MM.1S (cell line): ENCODE data around the gene DRD1.

Experiments
- DNase-seq: peaks from one replicate; pipeline ENCODE4 v3.0.0-alpha.2; 2015
- H2AFZ ChIP-seq: fragments of 300-600 bp; sonication (generic); 2 replicates; pipeline ENCODE4 v1.6.0; 2016; ENCODE audit warnings: antibody characterized with exemption, low read length
- H3F3A ChIP-seq: fragments of 300-600 bp; sonication (generic); 2 replicates; pipeline ENCODE4 v1.6.1; 2016; ENCODE audit warnings: mild to moderate bottlenecking, antibody characterized with exemption, low read length, moderate library complexity, mixed read lengths; ENCODE audit not compliant: insufficient read depth
- H3K27ac ChIP-seq: fragments of 300-600 bp; sonication (generic); 2 replicates; pipeline ENCODE4 v1.5.1; 2016; ENCODE audit warnings: mild to moderate bottlenecking, low read length
- H3K27me3 ChIP-seq: fragments of 300-600 bp; sonication (generic); replicated peaks from 2 replicates; pipeline ENCODE4 v1.6.0; 2016; ENCODE audit warnings: low read length; ENCODE audit not compliant: insufficient read depth
- H3K36me3 ChIP-seq: fragments of 300-600 bp; sonication (generic); replicated peaks from 2 replicates; pipeline ENCODE4 v1.6.1; 2016; ENCODE audit warnings: mild to moderate bottlenecking, low read length, mixed read lengths; ENCODE audit not compliant: insufficient read depth
- H3K4me1 ChIP-seq: fragments of 300-600 bp; sonication (generic); 2 replicates; pipeline ENCODE4 v1.6.1; 2016; ENCODE audit warnings: low read length, mixed read lengths
- H3K4me2 ChIP-seq: fragments of 300-600 bp; sonication (generic); 2 replicates; pipeline ENCODE4 v1.6.0; 2016; ENCODE audit warnings: low read depth, low read length
- H3K4me3 ChIP-seq: fragments of 300-600 bp; sonication (generic); 2 replicates; pipeline ENCODE4 v1.5.1; 2016; ENCODE audit warnings: low read length, mixed read lengths
- H3K79me2 ChIP-seq: fragments of 300-600 bp; sonication (generic); 2 replicates; pipeline ENCODE4 v1.6.1; 2016; ENCODE audit warnings: mixed run types, low read length, mixed read lengths
- H3K9ac ChIP-seq: fragments of 300-600 bp; sonication (generic); 2 replicates; pipeline ENCODE4 v1.6.1; 2016; ENCODE audit warnings: low read length, mixed read lengths
- H3K9me2 ChIP-seq: fragments of 300-600 bp; sonication (generic); replicated peaks from 2 replicates; pipeline ENCODE4 v1.6.1; 2016; ENCODE audit warnings: mild to moderate bottlenecking, low read length, mixed read lengths; ENCODE audit not compliant: insufficient read depth
- H3K9me3 ChIP-seq: fragments of 300-600 bp; sonication (generic); replicated peaks from 2 replicates; pipeline ENCODE4 v1.6.1; 2016; ENCODE audit warnings: mild to moderate bottlenecking, low read length, mixed read lengths; ENCODE audit not compliant: insufficient read depth
- H4K20me1 ChIP-seq: fragments of 300-600 bp; sonication (generic); 2 replicates; pipeline ENCODE4 v1.6.1; 2016; ENCODE audit warnings: mild to moderate bottlenecking, low read length, moderate library complexity, mixed read lengths; ENCODE audit not compliant: insufficient read depth
- EZH2 ChIP-seq: fragments of 300-600 bp; sonication (generic); optimal IDR thresholded peaks from 2 replicates; pipeline ENCODE3; 2017; ENCODE audit warnings: low read depth, mild to moderate bottlenecking, antibody characterized with exemption, low read length, mixed read lengths
- EZH2phosphoT487 ChIP-seq: fragments of 300-600 bp; sonication (generic); IDR thresholded peaks from 2 replicates; pipeline ENCODE4 v1.6.1; 2018; ENCODE audit warnings: antibody characterized with exemption, low read length
- TF ChIP-seq, protein P1 (sequence below): fragments of 300-600 bp; sonication (generic); IDR thresholded peaks from 2 replicates; pipeline ENCODE4 v1.5.1; 2016; ENCODE audit warnings: antibody characterized with exemption, low read length, mixed read lengths

Gene DRD1

DNA sequence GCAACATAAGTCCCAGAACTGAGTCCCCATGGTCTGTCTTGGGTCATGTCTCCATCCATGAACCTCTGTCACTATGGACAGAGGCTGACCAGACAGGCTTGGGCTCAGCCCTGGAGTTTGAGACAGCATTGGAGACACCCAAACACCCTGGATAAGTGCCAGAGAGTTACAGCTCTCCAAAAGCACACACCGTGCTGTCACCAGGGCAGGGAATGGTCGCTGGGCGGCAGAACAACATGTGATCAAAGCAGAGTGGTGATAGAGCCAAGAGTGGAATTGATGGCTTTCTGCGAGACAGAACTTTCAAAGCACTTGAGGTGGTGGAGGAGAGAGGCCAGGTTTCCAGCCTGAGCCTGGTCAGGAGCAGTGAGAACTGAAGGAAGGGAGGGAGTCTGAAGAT lies 50.1 kb downstream of the DRD1 start:
- H3K9ac ChIP-seq = no peak overlapping the region
- no peak for DNase-seq
- no peak overlapping the region for H3K4me2 ChIP-seq
- H3K36me3 ChIP-seq = no peaks in the 10 kb centered on the region
- H3K27me3 ChIP-seq = no peaks in the 10 kb centered on the region
- no peaks in the 10 kb centered on the region for H3K9me2 ChIP-seq
- no peak overlapping the region for H2AFZ ChIP-seq
- H3K79me2 ChIP-seq = no peaks in the 10 kb centered on the region
- H3F3A ChIP-seq = no peaks in the 10 kb centered on the region
- H4K20me1 ChIP-seq = no peaks in the 10 kb centered on the region
- no peaks in the 10 kb centered on the region for H3K4me1 ChIP-seq
- no peak overlapping the region for H3K27ac ChIP-seq
- TF ChIP-seq, protein P1, sequence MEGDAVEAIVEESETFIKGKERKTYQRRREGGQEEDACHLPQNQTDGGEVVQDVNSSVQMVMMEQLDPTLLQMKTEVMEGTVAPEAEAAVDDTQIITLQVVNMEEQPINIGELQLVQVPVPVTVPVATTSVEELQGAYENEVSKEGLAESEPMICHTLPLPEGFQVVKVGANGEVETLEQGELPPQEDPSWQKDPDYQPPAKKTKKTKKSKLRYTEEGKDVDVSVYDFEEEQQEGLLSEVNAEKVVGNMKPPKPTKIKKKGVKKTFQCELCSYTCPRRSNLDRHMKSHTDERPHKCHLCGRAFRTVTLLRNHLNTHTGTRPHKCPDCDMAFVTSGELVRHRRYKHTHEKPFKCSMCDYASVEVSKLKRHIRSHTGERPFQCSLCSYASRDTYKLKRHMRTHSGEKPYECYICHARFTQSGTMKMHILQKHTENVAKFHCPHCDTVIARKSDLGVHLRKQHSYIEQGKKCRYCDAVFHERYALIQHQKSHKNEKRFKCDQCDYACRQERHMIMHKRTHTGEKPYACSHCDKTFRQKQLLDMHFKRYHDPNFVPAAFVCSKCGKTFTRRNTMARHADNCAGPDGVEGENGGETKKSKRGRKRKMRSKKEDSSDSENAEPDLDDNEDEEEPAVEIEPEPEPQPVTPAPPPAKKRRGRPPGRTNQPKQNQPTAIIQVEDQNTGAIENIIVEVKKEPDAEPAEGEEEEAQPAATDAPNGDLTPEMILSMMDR = no peak
- TF ChIP-seq EZH2phosphoT487 = no peak
- H3K4me3 ChIP-seq = no peak overlapping the region
- H3K9me3 ChIP-seq = no peaks in the 10 kb centered on the region

DNA sequence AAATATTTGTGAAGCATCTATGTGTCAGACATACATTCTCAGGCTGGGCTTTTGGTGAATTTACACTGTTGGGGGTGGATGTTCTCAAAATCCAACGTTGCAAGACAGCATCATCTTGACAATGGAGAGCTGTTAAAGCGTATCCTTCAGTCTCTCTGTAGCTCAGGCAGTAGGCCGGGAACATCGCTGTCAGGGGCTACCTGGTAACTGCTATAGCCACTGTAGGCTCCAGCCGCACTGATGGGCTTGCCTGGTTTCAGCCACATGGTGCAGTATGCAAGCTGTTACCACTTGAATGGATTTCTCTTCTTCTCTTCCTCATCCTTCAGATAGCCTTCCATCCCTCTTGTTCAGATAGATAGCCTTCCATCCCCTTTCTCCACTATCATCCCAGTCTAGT lies 51.7 kb downstream of the DRD1 start:
- no peaks in the 10 kb centered on the region for H3F3A ChIP-seq
- no peak overlapping the region for H3K9ac ChIP-seq
- H3K9me3 ChIP-seq = no peaks in the 10 kb centered on the region
- TF ChIP-seq, protein P1 = no peak
- TF ChIP-seq EZH2 (no peak), EZH2phosphoT487 (no peak)
- no peaks in the 10 kb centered on the region for H3K79me2 ChIP-seq
- no peak overlapping the region for H3K4me2 ChIP-seq
- no peaks in the 10 kb centered on the region for H4K20me1 ChIP-seq
- H3K36me3 ChIP-seq = no peaks in the 10 kb centered on the region
- H3K4me1 ChIP-seq = no peaks in the 10 kb centered on the region
- no peak overlapping the region for H3K27ac ChIP-seq
- no peaks in the 10 kb centered on the region for H3K27me3 ChIP-seq
- no peaks in the 10 kb centered on the region for H3K9me2 ChIP-seq
- DNase-seq = no peak
- no peak overlapping the region for H2AFZ ChIP-seq
- no peak overlapping the region for H3K4me3 ChIP-seq

- Histone ChIP-seq H3K79me2 (no peaks in the 10 kb centered on the region), H3K4me2 (no peak overlapping the region), H3K4me3 (no peak overlapping the region), H2AFZ (no peak overlapping the region), H4K20me1 (no peaks in the 10 kb centered on the region), H3K27ac (no peak overlapping the region), H3K9me3 (no peaks in the 10 kb centered on the region), H3K36me3 (no peaks in the 10 kb centered on the region), H3K9ac (no peak overlapping the region), H3K27me3 (no peaks in the 10 kb centered on the region), H3F3A (no peaks in the 10 kb centered on the region), H3K4me1 (no peaks in the 10 kb centered on the region), H3K9me2 (no peaks in the 10 kb centered on the region)
- no peak for DNase-seq
- no peak for TF ChIP-seq EZH2
Observed at GRCh38 chr5:175390352-175391083, 53.5 kb downstream of the DRD1 start.
